ENCODE data around the gene PNPLA2. TPM values are rescaled to one million over a fixed set of nuclear protein-coding genes. Genes with fewer than 3 reads are reported as not detected.

PNPLA2 gene
- total RNA-seq, 1 experiment from 2014 or later: 66.5 TPM

- ATAC-seq: no peak
- ChIA-PET POLR2A (interaction anchor here (1.1 kb wide), 1 partner anchor 13 kb away, joined by 4 read pairs; no protein-coding TSS in a partner anchor), CTCF (interaction anchor here (1.1 kb wide), 1 partner anchor 13 kb away, joined by 3 read pairs; no protein-coding TSS in a partner anchor)
- Mint-ChIP-seq H3K4me3 (peak overlapping the region; percentile 73; the same call in 1 of the 2 replicates), H3K36me3 (no peaks in the 10 kb centered on the region), H3K27ac (no peak overlapping the region), H3K9me3 (no peaks in the 10 kb centered on the region), H3K4me1 (peaks cover 15% of the 10 kb centered on the region), H3K27me3 (ENCODE audit: low read depth) (no peaks in the 10 kb centered on the region)
- no peak for DNase-seq (ENCODE audit: low spot score)
- TF ChIP-seq JUN (CRISPR knock-in tag; IDR thresholded peaks at IDR 0.05) (no peak), MYBL2 (CRISPR knock-in tag; IDR thresholded peaks at IDR 0.05) (no peak), NR1H2 (CRISPR knock-in tag; IDR thresholded peaks at IDR 0.05) (no peak), TEAD1 (CRISPR knock-in tag; IDR thresholded peaks at IDR 0.05) (no peak), ZBTB43 (CRISPR knock-in tag; IDR thresholded peaks at IDR 0.05) (no peak), MLX (CRISPR knock-in tag; IDR thresholded peaks at IDR 0.05) (no peak), ZBTB21 (CRISPR knock-in tag; IDR thresholded peaks at IDR 0.05; ENCODE audit: borderline replicate concordance) (no peak), ZNF396 (CRISPR knock-in tag; IDR thresholded peaks at IDR 0.05; ENCODE audit: borderline replicate concordance) (no peak)
These were observed 15.3 kb upstream of the PNPLA2 start for GRCh38 chr11:803467-803742.

- ATAC-seq (no peak), DNase-seq (ENCODE audit: low spot score) (no peak)
- TF ChIP-seq ELF4 (CRISPR knock-in tag; IDR thresholded peaks at IDR 0.05; ENCODE audit: low read depth) (no peak), FOXP1 (CRISPR knock-in tag; IDR thresholded peaks at IDR 0.05; ENCODE audit: borderline replicate concordance) (peak; percentile 31; the same call in 1 of the 2 replicates)
- Mint-ChIP-seq H3K27me3 (ENCODE audit: low read depth) (no peaks in the 10 kb centered on the region), H3K4me3 (peak overlapping the region; percentile 73), H3K4me1 (peaks cover 21% of the 10 kb centered on the region), H3K9me3 (no peaks in the 10 kb centered on the region), H3K36me3 (no peaks in the 10 kb centered on the region), H3K27ac (no peak overlapping the region)
- CTCF ChIA-PET: interaction anchor here (0.8 to 1.3 kb wide), 4 partner anchors 9 to 94 kb away, joined by 3 to 5 read pairs (median 3); no protein-coding TSS in a partner anchor
- POLR2A ChIA-PET: interaction anchor here (0.9 to 1.4 kb wide), 5 partner anchors 13 to 33 kb away, joined by 3 to 4 read pairs (median 3); no protein-coding TSS in a partner anchor
These were observed 14.7 kb upstream of the PNPLA2 start for GRCh38 chr11:803770-804598.

GRCh38 chr11:804599-804964 lies 14.1 kb upstream of the PNPLA2 start:
- no peak overlapping the region for H3K27ac Mint-ChIP-seq
- H3K9me3 Mint-ChIP-seq: no peaks in the 10 kb centered on the region
- H3K36me3 Mint-ChIP-seq: no peaks in the 10 kb centered on the region
- H3K4me3 Mint-ChIP-seq: peak overlapping the region; percentile 73
- no peaks in the 10 kb centered on the region for H3K27me3 Mint-ChIP-seq (ENCODE audit: low read depth)
- TF ChIP-seq ZNF532 (CRISPR knock-in tag; IDR thresholded peaks at IDR 0.05; ENCODE audit: borderline replicate concordance) (no peak), ZMAT4 (CRISPR knock-in tag; IDR thresholded peaks at IDR 0.05) (no peak), ZNF396 (CRISPR knock-in tag; IDR thresholded peaks at IDR 0.05; ENCODE audit: borderline replicate concordance) (no peak), TEAD4 (CRISPR knock-in tag; IDR thresholded peaks at IDR 0.05) (no peak), NFE2L1 (CRISPR knock-in tag; IDR thresholded peaks at IDR 0.05) (no peak), E2F5 (CRISPR knock-in tag; IDR thresholded peaks at IDR 0.05) (no peak), MXD4 (CRISPR knock-in tag; IDR thresholded peaks at IDR 0.05; ENCODE audit: borderline replicate concordance) (no peak), E2F4 (CRISPR knock-in tag; IDR thresholded peaks at IDR 0.05; ENCODE audit: borderline replicate concordance, low read depth) (no peak), TP53 (CRISPR knock-in tag; IDR thresholded peaks at IDR 0.05) (no peak), JAZF1 (CRISPR knock-in tag; IDR thresholded peaks at IDR 0.05) (no peak), NR2C2 (CRISPR knock-in tag; IDR thresholded peaks at IDR 0.05) (no peak), ESRRA (CRISPR knock-in tag; IDR thresholded peaks at IDR 0.05; ENCODE audit: borderline replicate concordance) (no peak)
- CTCF ChIA-PET: interaction anchor here (0.8 to 1.4 kb wide), 4 partner anchors 9 to 250 kb away, joined by 3 to 5 read pairs (median 3); no protein-coding TSS in a partner anchor
- ATAC-seq (no peak), DNase-seq (ENCODE audit: low spot score) (no peak)
- peaks cover 21% of the 10 kb centered on the region for H3K4me1 Mint-ChIP-seq
- POLR2A ChIA-PET: interaction anchor here (0.9 to 1.4 kb wide), 5 partner anchors 14 to 32 kb away, joined by 3 to 4 read pairs (median 3); no protein-coding TSS in a partner anchor
